ENCODE results near the gene UBALD2. TPM values are rescaled to one million over a fixed set of nuclear protein-coding genes. Genes with fewer than 3 reads are reported as not detected.
A peak's percentile ranks its signal among the peaks of the same experiment; 100 is the strongest.

Gene UBALD2
- total and polyA plus RNA-seq, 2 of the 13 experiments (the other 11 are each of a cell fraction or from before 2014, with no cell fraction given) = 3.3 to 89.7 TPM

DNA sequence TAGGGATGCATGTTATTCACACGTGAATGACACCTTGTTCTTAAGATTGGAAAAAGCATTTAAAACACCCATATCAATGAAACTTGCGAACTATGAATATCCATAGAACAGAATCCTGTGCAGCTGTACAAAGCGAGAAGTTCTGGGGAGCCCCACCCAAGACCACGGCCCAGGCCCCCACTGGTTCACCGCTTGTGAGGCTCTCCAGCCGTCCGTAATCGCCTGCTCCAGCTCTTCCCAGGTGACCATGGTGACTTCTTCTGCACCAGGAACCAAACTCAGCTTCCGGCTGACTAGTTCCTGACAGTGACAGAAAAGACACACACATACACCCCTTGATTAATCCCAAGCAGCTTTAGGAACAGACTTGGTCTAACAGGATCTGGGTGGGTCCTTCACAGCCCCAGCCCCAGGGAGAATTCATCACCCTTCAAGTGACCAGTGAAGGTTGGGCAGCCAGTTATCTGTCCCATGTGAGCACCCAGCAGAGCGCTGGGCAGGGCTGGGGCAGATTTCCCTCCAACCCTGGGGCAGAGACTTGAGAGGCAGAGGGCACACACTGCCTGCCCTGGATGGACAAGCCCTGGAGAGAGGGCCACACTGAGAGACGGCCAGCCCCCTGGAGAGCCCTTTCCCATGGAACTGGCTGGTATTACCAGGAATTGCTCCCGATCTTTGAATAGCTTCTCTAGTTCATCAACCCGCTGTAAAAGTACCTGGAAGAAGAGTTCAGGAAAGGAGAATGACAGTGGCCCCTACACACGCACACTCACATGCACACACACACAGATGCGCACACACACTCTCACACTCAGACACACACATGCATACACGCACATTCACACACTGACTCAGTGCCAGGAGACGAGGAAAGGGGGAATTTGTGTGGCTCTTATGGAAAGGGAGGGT lies 39.3 kb downstream of the UBALD2 start (continued):
- TF ChIP-seq, protein P1, sequence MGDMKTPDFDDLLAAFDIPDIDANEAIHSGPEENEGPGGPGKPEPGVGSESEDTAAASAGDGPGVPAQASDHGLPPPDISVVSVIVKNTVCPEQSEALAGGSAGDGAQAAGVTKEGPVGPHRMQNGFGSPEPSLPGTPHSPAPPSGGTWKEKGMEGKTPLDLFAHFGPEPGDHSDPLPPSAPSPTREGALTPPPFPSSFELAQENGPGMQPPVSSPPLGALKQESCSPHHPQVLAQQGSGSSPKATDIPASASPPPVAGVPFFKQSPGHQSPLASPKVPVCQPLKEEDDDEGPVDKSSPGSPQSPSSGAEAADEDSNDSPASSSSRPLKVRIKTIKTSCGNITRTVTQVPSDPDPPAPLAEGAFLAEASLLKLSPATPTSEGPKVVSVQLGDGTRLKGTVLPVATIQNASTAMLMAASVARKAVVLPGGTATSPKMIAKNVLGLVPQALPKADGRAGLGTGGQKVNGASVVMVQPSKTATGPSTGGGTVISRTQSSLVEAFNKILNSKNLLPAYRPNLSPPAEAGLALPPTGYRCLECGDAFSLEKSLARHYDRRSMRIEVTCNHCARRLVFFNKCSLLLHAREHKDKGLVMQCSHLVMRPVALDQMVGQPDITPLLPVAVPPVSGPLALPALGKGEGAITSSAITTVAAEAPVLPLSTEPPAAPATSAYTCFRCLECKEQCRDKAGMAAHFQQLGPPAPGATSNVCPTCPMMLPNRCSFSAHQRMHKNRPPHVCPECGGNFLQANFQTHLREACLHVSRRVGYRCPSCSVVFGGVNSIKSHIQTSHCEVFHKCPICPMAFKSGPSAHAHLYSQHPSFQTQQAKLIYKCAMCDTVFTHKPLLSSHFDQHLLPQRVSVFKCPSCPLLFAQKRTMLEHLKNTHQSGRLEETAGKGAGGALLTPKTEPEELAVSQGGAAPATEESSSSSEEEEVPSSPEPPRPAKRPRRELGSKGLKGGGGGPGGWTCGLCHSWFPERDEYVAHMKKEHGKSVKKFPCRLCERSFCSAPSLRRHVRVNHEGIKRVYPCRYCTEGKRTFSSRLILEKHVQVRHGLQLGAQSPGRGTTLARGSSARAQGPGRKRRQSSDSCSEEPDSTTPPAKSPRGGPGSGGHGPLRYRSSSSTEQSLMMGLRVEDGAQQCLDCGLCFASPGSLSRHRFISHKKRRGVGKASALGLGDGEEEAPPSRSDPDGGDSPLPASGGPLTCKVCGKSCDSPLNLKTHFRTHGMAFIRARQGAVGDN (CRISPR knock-in tag; IDR thresholded peaks at IDR 0.05) = 0 out of 2 replicates have a peak, but pooled peaks have one; percentile 8
- no peak for TF ChIP-seq ZBTB7B (CRISPR knock-in tag; IDR thresholded peaks at IDR 0.05)
- 0 out of 2 replicates have a peak, but pooled peaks have one; percentile 58 for TF ChIP-seq ZNF598 (CRISPR knock-in tag; IDR thresholded peaks at IDR 0.05; ENCODE audit: borderline replicate concordance)
- no peak for TF ChIP-seq NCOA2 (CRISPR knock-in tag; IDR thresholded peaks at IDR 0.05)
- TF ChIP-seq PAF1 (CRISPR knock-in tag; IDR thresholded peaks at IDR 0.05) = 0 out of 2 replicates have a peak, but pooled peaks have one; percentile 84
- no peak for TF ChIP-seq HCFC1 (IDR thresholded peaks at IDR 0.05; ENCODE audit: low read depth, low read length)
- TF ChIP-seq TARDBP (CRISPR knock-in tag; IDR thresholded peaks at IDR 0.05) = peak; percentile 65
- TF ChIP-seq, protein P2, sequence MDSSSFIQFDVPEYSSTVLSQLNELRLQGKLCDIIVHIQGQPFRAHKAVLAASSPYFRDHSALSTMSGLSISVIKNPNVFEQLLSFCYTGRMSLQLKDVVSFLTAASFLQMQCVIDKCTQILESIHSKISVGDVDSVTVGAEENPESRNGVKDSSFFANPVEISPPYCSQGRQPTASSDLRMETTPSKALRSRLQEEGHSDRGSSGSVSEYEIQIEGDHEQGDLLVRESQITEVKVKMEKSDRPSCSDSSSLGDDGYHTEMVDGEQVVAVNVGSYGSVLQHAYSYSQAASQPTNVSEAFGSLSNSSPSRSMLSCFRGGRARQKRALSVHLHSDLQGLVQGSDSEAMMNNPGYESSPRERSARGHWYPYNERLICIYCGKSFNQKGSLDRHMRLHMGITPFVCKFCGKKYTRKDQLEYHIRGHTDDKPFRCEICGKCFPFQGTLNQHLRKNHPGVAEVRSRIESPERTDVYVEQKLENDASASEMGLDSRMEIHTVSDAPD (CRISPR knock-in tag; IDR thresholded peaks at IDR 0.05) = no peak
- TF ChIP-seq ZNF567 (CRISPR knock-in tag; IDR thresholded peaks at IDR 0.05; ENCODE audit: borderline replicate concordance) = no peak
- TF ChIP-seq, protein P3, sequence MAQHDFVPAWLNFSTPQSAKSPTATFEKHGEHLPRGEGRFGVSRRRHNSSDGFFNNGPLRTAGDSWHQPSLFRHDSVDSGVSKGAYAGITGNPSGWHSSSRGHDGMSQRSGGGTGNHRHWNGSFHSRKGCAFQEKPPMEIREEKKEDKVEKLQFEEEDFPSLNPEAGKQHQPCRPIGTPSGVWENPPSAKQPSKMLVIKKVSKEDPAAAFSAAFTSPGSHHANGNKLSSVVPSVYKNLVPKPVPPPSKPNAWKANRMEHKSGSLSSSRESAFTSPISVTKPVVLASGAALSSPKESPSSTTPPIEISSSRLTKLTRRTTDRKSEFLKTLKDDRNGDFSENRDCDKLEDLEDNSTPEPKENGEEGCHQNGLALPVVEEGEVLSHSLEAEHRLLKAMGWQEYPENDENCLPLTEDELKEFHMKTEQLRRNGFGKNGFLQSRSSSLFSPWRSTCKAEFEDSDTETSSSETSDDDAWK (CRISPR knock-in tag; IDR thresholded peaks at IDR 0.05) = no peak
- TF ChIP-seq, protein P4, sequence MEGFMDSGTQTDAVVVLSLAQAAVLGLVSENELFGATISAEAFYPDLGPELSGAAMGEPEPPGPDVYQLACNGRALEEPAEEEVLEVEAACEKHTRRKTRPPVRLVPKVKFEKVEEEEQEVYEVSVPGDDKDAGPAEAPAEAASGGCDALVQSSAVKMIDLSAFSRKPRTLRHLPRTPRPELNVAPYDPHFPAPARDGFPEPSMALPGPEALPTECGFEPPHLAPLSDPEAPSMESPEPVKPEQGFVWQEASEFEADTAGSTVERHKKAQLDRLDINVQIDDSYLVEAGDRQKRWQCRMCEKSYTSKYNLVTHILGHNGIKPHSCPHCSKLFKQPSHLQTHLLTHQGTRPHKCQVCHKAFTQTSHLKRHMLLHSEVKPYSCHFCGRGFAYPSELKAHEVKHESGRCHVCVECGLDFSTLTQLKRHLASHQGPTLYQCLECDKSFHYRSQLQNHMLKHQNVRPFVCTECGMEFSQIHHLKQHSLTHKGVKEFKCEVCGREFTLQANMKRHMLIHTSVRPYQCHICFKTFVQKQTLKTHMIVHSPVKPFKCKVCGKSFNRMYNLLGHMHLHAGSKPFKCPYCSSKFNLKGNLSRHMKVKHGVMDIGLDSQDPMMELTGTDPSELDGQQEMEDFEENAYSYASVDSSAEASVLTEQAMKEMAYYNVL (CRISPR knock-in tag; IDR thresholded peaks at IDR 0.05; ENCODE audit: borderline replicate concordance) = 0 out of 2 replicates have a peak, but pooled peaks have one; percentile 11
- TF ChIP-seq SCMH1 (CRISPR knock-in tag; IDR thresholded peaks at IDR 0.05; ENCODE audit: borderline replicate concordance) = no peak
- TF ChIP-seq MED8 (CRISPR knock-in tag; IDR thresholded peaks at IDR 0.05; ENCODE audit: insufficient replicate concordance) = peak; percentile 17
- TF ChIP-seq POLR2G (IDR thresholded peaks at IDR 0.05; ENCODE audit: low read depth, low read length) = peak; percentile 56
- TF ChIP-seq ZNF367 (CRISPR knock-in tag; IDR thresholded peaks at IDR 0.05; ENCODE audit: borderline replicate concordance) = no peak
- no peak for TF ChIP-seq PHF20 (CRISPR knock-in tag; IDR thresholded peaks at IDR 0.05)
- no peak for TF ChIP-seq ZNF558 (CRISPR knock-in tag; IDR thresholded peaks at IDR 0.05; ENCODE audit: borderline replicate concordance)
- no peak for TF ChIP-seq NFATC3 (CRISPR knock-in tag; IDR thresholded peaks at IDR 0.05)

Measured in HepG2 (cell line).